Measurements from ENCODE around the gene CRMP1. TPM values are rescaled to one million over a fixed set of nuclear protein-coding genes. Genes with fewer than 3 reads are reported as not detected.

Gene CRMP1
- total and polyA plus RNA-seq, 9 of the 15 experiments (the other 6 are each of a cell fraction or from before 2014, with no cell fraction given): 0.03 to 0.04 TPM; not detected in 7

DNA sequence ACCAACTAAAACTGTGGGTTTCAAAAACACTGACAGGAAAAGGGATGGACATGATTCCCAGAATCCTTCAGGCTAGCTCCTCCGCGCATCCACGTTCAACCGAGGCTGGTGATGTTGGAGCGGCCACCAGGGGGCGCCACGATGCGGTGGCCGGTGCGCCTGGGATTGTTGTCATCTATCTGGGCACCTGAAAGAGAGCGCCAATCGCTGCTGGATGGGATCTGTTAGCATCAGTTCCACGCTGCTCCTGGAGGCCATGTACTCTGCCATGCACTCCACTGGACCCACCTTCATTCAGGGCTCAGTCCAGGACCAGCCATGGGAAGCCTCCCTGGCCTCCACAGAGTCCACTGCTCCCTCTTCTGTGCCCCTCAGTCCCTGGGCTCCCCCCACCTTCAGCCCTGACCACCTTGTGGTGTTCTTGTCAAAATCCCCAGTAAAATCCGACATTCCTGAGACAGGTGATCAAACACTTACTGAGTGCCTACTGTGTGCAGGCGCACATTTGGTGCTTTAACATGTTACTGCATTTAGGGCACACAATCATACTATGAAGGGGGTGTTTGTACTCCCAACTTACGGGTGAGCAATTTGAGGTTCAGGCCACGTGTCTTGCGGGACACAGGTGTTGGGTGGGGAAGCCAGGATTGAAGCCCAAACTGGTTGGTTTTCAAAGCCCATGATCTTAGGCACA, 71.1 kb downstream of the CRMP1 start (continued):
- TF ChIP-seq BCLAF1 (IDR thresholded peaks at IDR 0.05; ENCODE audit: borderline replicate concordance in 1 of 2, control insufficient read depth in 1 of 2, low read depth in 2 of 2, low read length in 1 of 2): no peak
- TF ChIP-seq MXD1 (CRISPR knock-in tag; IDR thresholded peaks at IDR 0.05; ENCODE audit: borderline replicate concordance, poor library complexity, severe bottlenecking): no peak
- TF ChIP-seq CBX8 (IDR thresholded peaks at IDR 0.05; ENCODE audit: borderline replicate concordance, extremely low read depth, low read depth, low read length, poor library complexity, severe bottlenecking): no peak
- TF ChIP-seq KDM4B (IDR thresholded peaks at IDR 0.05; ENCODE audit: borderline replicate concordance in 2 of 2, low read depth in 1 of 2): no peak
- 0 out of 4 replicates have a peak, but pooled peaks of 1 of the 2 experiments have one; percentile 10 for TF ChIP-seq NRF1 (conservative IDR thresholded peaks at IDR 0.05 in 1 of 2, IDR thresholded peaks at IDR 0.05 in 1 of 2)
- no peak for TF ChIP-seq ZNF311 (CRISPR knock-in tag; IDR thresholded peaks at IDR 0.05)
- no peak for TF ChIP-seq ZNF280A (IDR thresholded peaks at IDR 0.05; ENCODE audit: low read depth, partially characterized antibody)
- no peak for TF ChIP-seq UBTF (IDR thresholded peaks at IDR 0.05; ENCODE audit: borderline replicate concordance in 1 of 2, low read depth in 2 of 2, low read length in 2 of 2)
- TF ChIP-seq CTCF (IDR thresholded peaks at IDR 0.05 in 2 of 3, conservative IDR thresholded peaks at IDR 0.05 in 1 of 3; ENCODE audit: insufficient read depth in 2 of 3, low read depth in 1 of 3, low read length in 3 of 3): peak; percentile 71 to 87 (median 72)
- no peak for TF ChIP-seq HEY1 (CRISPR knock-in tag; IDR thresholded peaks at IDR 0.05; ENCODE audit: borderline replicate concordance)
